Prostate gland (tissue), 2 donors: ENCODE measurements around the gene GPR4.

Experiments
- CTCF ChIP-seq, 4 experiments: fragments of 200-600 bp in 2 of 4; fragments of 450-650 bp in 2 of 4; sonication (generic) in 2 of 4; IDR thresholded peaks; 1 replicate in 3 of 4; 2 replicates in 1 of 4; pipeline ENCODE4 v1.5.1; 2016 to 2019; ENCODE audit warnings: antibody characterized with exemption in 4 of 4, mild to moderate bottlenecking in 2 of 4, moderate library complexity in 2 of 4
- POLR2A ChIP-seq: fragments of 450-650 bp; IDR thresholded peaks from one replicate; pipeline ENCODE4 v1.6.1; 2016; ENCODE audit warnings: antibody characterized with exemption, mild to moderate bottlenecking

- no peak for TF ChIP-seq CTCF (IDR thresholded peaks at IDR 0.05)
- no peak for TF ChIP-seq POLR2A
Measured at GRCh38 chr19:45589768-45590167, 12.2 kb downstream of the GPR4 start.
